GM12878 (cell line): ENCODE results near the gene NFKBIA. TPM values are rescaled to one million over a fixed set of nuclear protein-coding genes. Genes with fewer than 3 reads are reported as not detected.

Source experiments
- ATAC-seq: fragments of 200-7000 bp; cut with Tn5 transposase; 3 replicates; pipeline ENCODE4 v1.9.1; 2020; ENCODE audit warnings: mild to moderate bottlenecking, moderate library complexity
- BruUV-seq: library from RNA; stranded (reverse); fragments of 400-500 nt; replicated peaks from 2 replicates; lab custom pipeline; 2021; lab: Mats Ljungman, UMichigan
- CTCF ChIA-PET: fragments of 300-600 bp; sonication (Branson Sonifier 250); formaldehyde crosslinking; extraction: SDS; loops from one replicate; lab custom pipeline; 2021; ENCODE audit warnings: inconsistent platforms; lab: Yijun Ruan, JAX
- POLR2A ChIA-PET: fragments of 350-600 bp; formaldehyde crosslinking; extraction: SDS; loops from one replicate; lab custom pipeline; 2021; ENCODE audit warnings: inconsistent platforms; lab: Charles Lee
- RAD21 ChIA-PET: fragments of 300-600 bp; sonication (Branson Sonifier 250); formaldehyde crosslinking; loops from one replicate; lab custom pipeline; 2023; ENCODE audit warnings: antibody characterized with exemption; ENCODE audit not compliant: unreplicated experiment; lab: Charles Lee
- SMC1A ChIA-PET: fragments of 300-600 bp; sonication (Branson Sonifier 250); formaldehyde crosslinking; loops from one replicate; lab custom pipeline; 2023; ENCODE audit not compliant: unreplicated experiment, uncharacterized antibody; lab: Charles Lee
- DNase-seq: peaks from one replicate; pipeline ENCODE4 v3.0.0-alpha.2; 2011; ENCODE audit warnings: low read depth, low spot score
- FAIRE-seq: peaks from 3 replicates; lab custom pipeline; 2011; peaks lifted over from hg19 to GRCh38; lab: Jason Lieb, UNC
- H2AFZ ChIP-seq: 2 replicates; pipeline ENCODE4 v1.6.0; 2011; ENCODE audit warnings: low read depth, low read length, control low read depth; ENCODE audit not compliant: control insufficient read depth
- H3K27ac ChIP-seq: 2 replicates; pipeline ENCODE4 v1.5.1; 2011; ENCODE audit warnings: control low read depth; ENCODE audit not compliant: control insufficient read depth, insufficient read depth
- H3K27me3 ChIP-seq, 2 experiments: replicated peaks in 1 of 2; 2 replicates each; pipeline versions ENCODE4 v1.6.0 to v1.6.1; 2011; ENCODE audit warnings: low read length in 1 of 2; ENCODE audit not compliant: control insufficient read depth in 2 of 2, insufficient read depth in 2 of 2
- H3K36me3 ChIP-seq, 2 experiments: 2 replicates each; pipeline ENCODE4 v1.5.1; 2011; ENCODE audit warnings: low read length in 1 of 2; ENCODE audit not compliant: control insufficient read depth in 2 of 2, insufficient read depth in 2 of 2
- H3K4me1 ChIP-seq: 2 replicates; pipeline ENCODE4 v1.6.1; 2011; ENCODE audit warnings: mild to moderate bottlenecking, low read length, moderate library complexity, mixed read lengths; ENCODE audit not compliant: control insufficient read depth, insufficient read depth
- H3K4me2 ChIP-seq: 2 replicates; pipeline ENCODE4 v1.6.0; 2011; ENCODE audit warnings: control low read depth; ENCODE audit not compliant: control insufficient read depth, insufficient read depth
- H3K4me3 ChIP-seq: fragments of 200-600 bp; sonication (generic); 2 replicates; pipeline ENCODE4 v1.5.1; 2016
- H3K79me2 ChIP-seq: 2 replicates; pipeline ENCODE4 v1.6.0; 2011; ENCODE audit warnings: low read length; ENCODE audit not compliant: control insufficient read depth, insufficient read depth
- H3K9ac ChIP-seq: 2 replicates; pipeline ENCODE4 v1.8.0; 2011; ENCODE audit warnings: low read length, control low read depth, mixed read lengths; ENCODE audit not compliant: control insufficient read depth, insufficient read depth
- H3K9me3 ChIP-seq: replicated peaks from 3 replicates; pipeline ENCODE4 v1.5.1; 2011; ENCODE audit warnings: mild to moderate bottlenecking, low read length; ENCODE audit not compliant: control insufficient read depth, insufficient read depth
- H4K20me1 ChIP-seq: 2 replicates; pipeline ENCODE4 v1.6.0; 2011; ENCODE audit not compliant: control insufficient read depth, insufficient read depth
- ATF2 ChIP-seq: IDR thresholded peaks from 2 replicates; pipeline ENCODE4 v1.6.1; 2012; ENCODE audit warnings: low read length, inconsistent platforms
- E2F8 ChIP-seq: fragments of 450-650 bp; IDR thresholded peaks from 2 replicates; pipeline ENCODE4 v1.6.1; 2018; ENCODE audit warnings: mild to moderate bottlenecking, low read depth, moderate library complexity; ENCODE audit not compliant: partially characterized antibody
- FOS ChIP-seq: IDR thresholded peaks from 3 replicates; pipeline ENCODE4 v1.6.1; 2011; ENCODE audit warnings: borderline replicate concordance; ENCODE audit not compliant: insufficient read length; ENCODE audit errors: extremely low read depth
- HSF1 ChIP-seq: fragments of 150-350 bp; IDR thresholded peaks from 2 replicates; pipeline ENCODE4 v1.6.1; 2014; ENCODE audit warnings: mild to moderate bottlenecking, low read depth, low read length
- KDM1A ChIP-seq: fragments of 200-600 bp; sonication (generic); IDR thresholded peaks from 2 replicates; pipeline ENCODE4 v1.6.1; 2016; ENCODE audit warnings: borderline replicate concordance
- MLLT1 ChIP-seq: fragments of 450-650 bp; IDR thresholded peaks from 2 replicates; pipeline ENCODE4 v1.6.1; 2016; ENCODE audit warnings: mild to moderate bottlenecking
- MYB ChIP-seq: fragments of 150-350 bp; IDR thresholded peaks from 2 replicates; pipeline ENCODE4 v1.6.1; 2014; ENCODE audit warnings: mild to moderate bottlenecking, low read depth, low read length, borderline replicate concordance
- RB1 ChIP-seq: fragments of 450-650 bp; formaldehyde crosslinking; IDR thresholded peaks from 2 replicates; pipeline ENCODE4 v1.6.1; 2017; ENCODE audit warnings: mild to moderate bottlenecking, borderline replicate concordance
- RUNX3 ChIP-seq: IDR thresholded peaks from 2 replicates; pipeline ENCODE4 v1.6.1; 2012; ENCODE audit warnings: low read length, inconsistent platforms
- TAF1 ChIP-seq: IDR thresholded peaks from 2 replicates; pipeline ENCODE4 v1.6.1; 2011; ENCODE audit warnings: mild to moderate bottlenecking, low read depth, low read length, borderline replicate concordance
- TCF3 ChIP-seq: IDR thresholded peaks from 2 replicates; pipeline ENCODE4 v1.6.1; 2012; ENCODE audit warnings: low read depth, mild to moderate bottlenecking, low read length, borderline replicate concordance; ENCODE audit not compliant: insufficient read depth
- ZNF207 ChIP-seq: fragments of 450-650 bp; IDR thresholded peaks from 2 replicates; pipeline ENCODE4 v1.6.1; 2014; ENCODE audit warnings: antibody characterized with exemption, mild to moderate bottlenecking, borderline replicate concordance
- WGBS: methylation state at CpG from one replicate; pipeline ENCODE4 v1.1.6; 2016; ENCODE audit warnings: low lambda C conversion rate; ENCODE audit not compliant: insufficient replicate concordance, insufficient coverage; ENCODE audit errors: missing lambda C conversion rate; 5-methylcytosine and 5-hydroxymethylcytosine counted together
- in situ Hi-C: fragments of 300-500 bp; cut with MboI; formaldehyde crosslinking; loops from 9 replicates; pipeline ENCODE4 v1.14.3; 2018; ENCODE audit warnings: mixed read lengths
- intact Hi-C: fragments of 100-400 bp; cut with micrococcal nuclease; formaldehyde crosslinking; loops from one replicate; pipeline ENCODE4 v1.14.2; 2022; ENCODE audit not compliant: unreplicated experiment
- polyA plus RNA-seq, 11 experiments: library from polyadenylated mRNA; depleted of rRNA in 4 of 11; unstranded in 6 of 11; stranded (reverse) in 5 of 11; fragments of >200 nt; fragmentation: Nextera tagmentation in 4 of 11; fragmentation: Illumina TruSeq in 1 of 11; extraction: Ambion mirVana in 4 of 11; extraction: Trizol in 1 of 11; gene quantifications; 1 replicate in 1 of 11; 2 replicates in 10 of 11; pipeline versions ENCODE4 v1.2.1 to v1.2.3, GENCODE V29; 2011 to 2016; ENCODE audit warnings: inconsistent platforms in 2 of 11, missing spikeins in 2 of 11, low read depth in 1 of 11
- total RNA-seq, 4 experiments: library from RNA; depleted of rRNA in 3 of 4; stranded (reverse); fragments of >200 nt in 3 of 4; fragmentation: Illumina TruSeq in 1 of 4; extraction: Trizol in 1 of 4; gene quantifications; 2 replicates each; pipeline versions ENCODE4 v1.2.1 to v1.2.3, GENCODE V29; 2013 to 2021

Gene NFKBIA
- total and polyA plus RNA-seq, 10 of the 15 experiments (the other 5 are each of a cell fraction or from before 2014, with no cell fraction given) = 123 to 419 (median 267) TPM

- POLR2A ChIA-PET = interaction anchor here (0.6 to 6.6 kb wide), 6 partner anchors 10 to 283 kb away, joined by 3 to 93 read pairs (median 6); partner anchors contain the start of gene PSMA6
- Histone ChIP-seq H3K4me1 (peaks cover 14% of the 10 kb centered on the region), H3K36me3 (peaks cover 10 to 20% of the 10 kb centered on the region in 2 experiments), H3K9ac (no peak overlapping the region), H4K20me1 (no peaks in the 10 kb centered on the region; the same call in 1 of the 2 replicates), H3K9me3 (no peaks in the 10 kb centered on the region), H3K27me3 (no peaks in the 10 kb centered on the region), H3K4me3 (peak overlapping the region; percentile 79; the same call in 1 of the 2 replicates), H3K27ac (no peak overlapping the region), H2AFZ (no peak overlapping the region), H3K4me2 (peak overlapping the region; percentile 64; the same call in 1 of the 2 replicates), H3K79me2 (peaks cover 36% of the 10 kb centered on the region)
- WGBS = 0% methylated on average over 2 of the region's 2 CpGs
- in situ Hi-C loops = loop anchor here (5.0 to 25.0 kb wide), 4 partner anchors 121 to 1069 kb away; no protein-coding TSS in a partner anchor
- SMC1A ChIA-PET = interaction anchor here (0.6 to 7.1 kb wide), 31 partner anchors 11 to 696 kb away, joined by 3 to 108 read pairs (median 5); partner anchors contain the start of genes PPP2R3C, PRORP and PSMA6
- DNase-seq (no peak), ATAC-seq (no peak), FAIRE-seq (no peak)
- intact Hi-C loops = no loop called here
- no peak for TF ChIP-seq ZNF207
- TF ChIP-seq FOS = no peak
- TF ChIP-seq TCF3 = no peak
- TF ChIP-seq ATF2 = no peak
- no peak for TF ChIP-seq KDM1A
- TF ChIP-seq MYB = no peak
- no peak for TF ChIP-seq TAF1
- no peak for TF ChIP-seq RUNX3
- no peak for TF ChIP-seq MLLT1
- TF ChIP-seq E2F8 = no peak
- TF ChIP-seq RB1 = no peak
- TF ChIP-seq HSF1 = no peak
- BruUV-seq = no TSS peak
- RAD21 ChIA-PET = interaction anchor here (0.8 to 7.0 kb wide), 21 partner anchors 10 to 282 kb away, joined by 3 to 133 read pairs (median 8); partner anchors contain the start of gene PSMA6
- CTCF ChIA-PET = interaction anchor here (0.7 to 24.2 kb wide), 29 partner anchors 10 to 424 kb away, joined by 3 to 438 read pairs (median 4); partner anchors contain the start of gene PSMA6
Measured at GRCh38 chr14:35406090-35406489, 1.5 kb upstream of the NFKBIA start.
